ENCODE measurements around the gene GRK2. TPM values are rescaled to one million over a fixed set of nuclear protein-coding genes. Genes with fewer than 3 reads are reported as not detected.

Gene GRK2
- total RNA-seq, 1 experiment from 2014 or later, result 56.3 TPM

GRCh38 chr11:67237574-67237973, 28.7 kb upstream of the GRK2 start:
- H4K20me1 ChIP-seq (ENCODE audit: control insufficient read depth, insufficient read depth, insufficient read length), result no peaks in the 10 kb centered on the region
- no peaks in the 10 kb centered on the region for H3K9me3 ChIP-seq (ENCODE audit: control insufficient read depth, low read depth, low read length)
- H3K23me2 ChIP-seq (ENCODE audit: insufficient read length, low read depth, low read length, poor library complexity, severe bottlenecking), result peaks cover 19% of the 10 kb centered on the region
- H3K56ac ChIP-seq (ENCODE audit: insufficient read length, low read depth, low read length), result no peak overlapping the region
- no peak overlapping the region for H4K91ac ChIP-seq (ENCODE audit: insufficient read length, low read depth, low read length)
- H3K27ac Mint-ChIP-seq, result no peak overlapping the region
- no peak for TF ChIP-seq CTCF (conservative IDR thresholded peaks at IDR 0.05)
- no peak overlapping the region for H2BK5ac ChIP-seq (ENCODE audit: insufficient read length, low read length)
- H3K4me2 ChIP-seq (ENCODE audit: insufficient read depth, insufficient read length, low read length), result no peak overlapping the region
- no peak for DNase-seq
- H3K18ac ChIP-seq (ENCODE audit: insufficient read length, low read depth, low read length), result no peak overlapping the region
- H2AFZ ChIP-seq (ENCODE audit: low read length), result no peak overlapping the region
- no peak overlapping the region for H3T11ph ChIP-seq (ENCODE audit: low read length)
- H3K27me3 ChIP-seq (ENCODE audit: insufficient read depth, low read length), result no peaks in the 10 kb centered on the region
- H3K27ac ChIP-seq (ENCODE audit: insufficient read length, low read depth, low read length), result no peak overlapping the region
- H2BK15ac ChIP-seq (ENCODE audit: low read depth, low read length), result no peak overlapping the region
- H4K8ac ChIP-seq (replicated peaks; ENCODE audit: insufficient read length, low read depth, low read length), result no peak overlapping the region
- no peak overlapping the region for H3K23ac ChIP-seq (ENCODE audit: insufficient read length, low read depth, low read length)
- H3K79me2 ChIP-seq (ENCODE audit: insufficient read depth, low read length), result peaks cover 18% of the 10 kb centered on the region; the same call in 1 of the 2 replicates
- H3K4me3 Mint-ChIP-seq, result no peak overlapping the region
- H4K5ac ChIP-seq (ENCODE audit: insufficient read length, low read depth, low read length), result no peak overlapping the region
- no peak overlapping the region for H2BK12ac ChIP-seq (ENCODE audit: insufficient read length, low read depth, low read length)
- H3K4me1 ChIP-seq (ENCODE audit: insufficient read depth, low read length), result peaks cover 5% of the 10 kb centered on the region; the same call in 1 of the 2 replicates
- no peak overlapping the region for H3K14ac ChIP-seq (ENCODE audit: insufficient read depth, low read length)
- no peaks in the 10 kb centered on the region for H3K27me3 Mint-ChIP-seq (ENCODE audit: low read depth)
- H2AK5ac ChIP-seq (ENCODE audit: insufficient read length, low read length), result no peak overlapping the region
- H3K4me1 Mint-ChIP-seq, result peaks cover 30 to 33% of the 10 kb centered on the region in 2 experiments
- H2BK120ac ChIP-seq (ENCODE audit: low read depth, low read length, poor library complexity, severe bottlenecking), result no peak overlapping the region
- H3K4ac ChIP-seq (ENCODE audit: low read depth, low read length), result no peak overlapping the region
- no peak overlapping the region for H3K9ac ChIP-seq (ENCODE audit: extremely low read depth, insufficient read length, low read length)
- peaks cover 1% of the 10 kb centered on the region for H3K79me1 ChIP-seq (ENCODE audit: insufficient read depth, low read depth, low read length, poor library complexity, severe bottlenecking)
- peaks cover 8 to 37% (median 13%) of the 10 kb centered on the region in 3 experiments; a peak in 6 of 7 replicates for H3K36me3 Mint-ChIP-seq (ENCODE audit: insufficient read depth in 1 of 3, low read depth in 3 of 3)
- no CpG with 5 or more reads among the region's 1 CpG for WGBS (ENCODE audit: extremely low coverage, insufficient read length, low lambda C conversion rate)
- no peaks in the 10 kb centered on the region for H3K9me3 Mint-ChIP-seq
- no peak overlapping the region for H2BK20ac ChIP-seq (ENCODE audit: low read depth, low read length, poor library complexity, severe bottlenecking)

Measured in H9 (cell line).